HEK293 (cell line): ENCODE data around the gene RPL35A.

Experiments used
- CTCF ChIA-PET: fragments of 350-600 bp; formaldehyde crosslinking; extraction: SDS; loops from one replicate; lab custom pipeline; 2021; ENCODE audit warnings: antibody characterized with exemption; lab: Yijun Ruan, JAX
- POLR2A ChIA-PET: fragments of 300-600 bp; formaldehyde crosslinking; extraction: SDS; loops from one replicate; lab custom pipeline; 2020; ENCODE audit warnings: antibody characterized with exemption, inconsistent platforms; lab: Yijun Ruan, JAX
- H3K27ac ChIP-seq: fragments of 200-500 bp; sonication (Bioruptor generic); 2 replicates; pipeline ENCODE4 v1.5.1; 2014; ENCODE audit warnings: low read depth, low read length, control low read depth, inconsistent platforms; ENCODE audit errors: extremely low read depth
- H3K36me3 ChIP-seq, 2 experiments: fragments of 200-500 bp in 1 of 2; sonication (Bioruptor generic) in 1 of 2; 1 replicate in 1 of 2; 2 replicates in 1 of 2; pipeline ENCODE4 v1.5.1; 2014 to 2017; ENCODE audit warnings: inconsistent platforms in 2 of 2, low read length in 2 of 2; ENCODE audit not compliant: control insufficient read depth in 2 of 2, insufficient read depth in 1 of 2
- H3K4me1 ChIP-seq: fragments of 200-500 bp; sonication (Bioruptor generic); 2 replicates; pipeline ENCODE4 v1.5.1; 2014; ENCODE audit warnings: mild to moderate bottlenecking, low read length, inconsistent platforms; ENCODE audit not compliant: control insufficient read depth, insufficient read depth
- H3K4me3 ChIP-seq: 2 replicates; pipeline ENCODE4 v1.5.1; 2011; ENCODE audit warnings: low read depth, mild to moderate bottlenecking, control low read depth, low read length, moderate library complexity
- H3K9me3 ChIP-seq: fragments of 200-500 bp; sonication (Bioruptor generic); 2 replicates; pipeline ENCODE4 v1.5.1; 2014; ENCODE audit warnings: low read depth, low read length, inconsistent platforms; ENCODE audit not compliant: control insufficient read depth, insufficient read depth
- IKZF3 ChIP-seq: fragments of 450-650 bp; IDR thresholded peaks from 2 replicates; pipeline ENCODE4 v1.5.0; 2018; ENCODE audit warnings: missing biosample characterization, mild to moderate bottlenecking, missing genetic modification characterization, moderate library complexity
- KLF10 ChIP-seq: fragments of 450-650 bp; IDR thresholded peaks from 2 replicates; pipeline ENCODE4 v1.5.1; 2018; ENCODE audit warnings: missing biosample characterization, mild to moderate bottlenecking, missing genetic modification characterization
- MEIS1 ChIP-seq: sonication (generic); formaldehyde crosslinking; IDR thresholded peaks from 2 replicates; pipeline ENCODE4 v1.8.1; 2022; ENCODE audit warnings: missing genetic modification reagents, mild to moderate bottlenecking, borderline replicate concordance
- TRIM28 ChIP-seq: IDR thresholded peaks from 2 replicates; pipeline ENCODE4 v1.6.1; 2011; ENCODE audit warnings: low read length, control low read depth, borderline replicate concordance
- ZNF37A ChIP-seq: fragments of 450-650 bp; IDR thresholded peaks from 2 replicates; pipeline ENCODE4 v1.5.1; 2018; ENCODE audit warnings: missing biosample characterization, missing genetic modification characterization
- ZNF529 ChIP-seq: fragments of 450-650 bp; formaldehyde crosslinking; IDR thresholded peaks from 2 replicates; pipeline ENCODE4 v1.5.1; 2017; ENCODE audit warnings: missing genetic modification characterization, missing biosample characterization; ENCODE audit not compliant: insufficient replicate concordance
- ZNF571 ChIP-seq: fragments of 450-650 bp; formaldehyde crosslinking; IDR thresholded peaks from 2 replicates; pipeline ENCODE4 v1.5.0; 2017; ENCODE audit warnings: missing biosample characterization, missing genetic modification characterization
- ZNF626 ChIP-seq: fragments of 450-650 bp; sonication (Bioruptor Pico); formaldehyde crosslinking; IDR thresholded peaks from 2 replicates; pipeline ENCODE4 v1.5.1; 2018; ENCODE audit warnings: missing biosample characterization, missing genetic modification characterization, inconsistent platforms
- ZNF629 ChIP-seq: fragments of 450-650 bp; formaldehyde crosslinking; IDR thresholded peaks from 2 replicates; pipeline ENCODE4 v1.5.1; 2017; ENCODE audit warnings: missing biosample characterization, missing genetic modification characterization
- TF ChIP-seq, protein P1 (sequence below): fragments of 450-650 bp; formaldehyde crosslinking; IDR thresholded peaks from 2 replicates; pipeline ENCODE4 v1.5.1; 2016; ENCODE audit warnings: missing biosample characterization, missing genetic modification characterization
- TF ChIP-seq, protein P2 (sequence below): fragments of 450-650 bp; formaldehyde crosslinking; IDR thresholded peaks from 2 replicates; pipeline ENCODE4 v1.5.1; 2017; ENCODE audit warnings: missing biosample characterization, missing genetic modification characterization
- TF ChIP-seq, protein P3 (sequence below): fragments of 450-650 bp; formaldehyde crosslinking; IDR thresholded peaks from 2 replicates; pipeline ENCODE4 v1.5.1; 2016; ENCODE audit warnings: missing biosample characterization, missing genetic modification characterization, borderline replicate concordance
- TF ChIP-seq, protein P4 (sequence below): fragments of 450-650 bp; formaldehyde crosslinking; IDR thresholded peaks from 2 replicates; pipeline ENCODE4 v1.5.1; 2017; ENCODE audit warnings: missing biosample characterization, missing genetic modification characterization
- TF ChIP-seq, protein P5 (sequence below): fragments of 450-650 bp; formaldehyde crosslinking; IDR thresholded peaks from 2 replicates; pipeline ENCODE4 v1.5.1; 2017; ENCODE audit warnings: missing biosample characterization, mild to moderate bottlenecking, missing genetic modification characterization, moderate library complexity

Gene RPL35A

DNA sequence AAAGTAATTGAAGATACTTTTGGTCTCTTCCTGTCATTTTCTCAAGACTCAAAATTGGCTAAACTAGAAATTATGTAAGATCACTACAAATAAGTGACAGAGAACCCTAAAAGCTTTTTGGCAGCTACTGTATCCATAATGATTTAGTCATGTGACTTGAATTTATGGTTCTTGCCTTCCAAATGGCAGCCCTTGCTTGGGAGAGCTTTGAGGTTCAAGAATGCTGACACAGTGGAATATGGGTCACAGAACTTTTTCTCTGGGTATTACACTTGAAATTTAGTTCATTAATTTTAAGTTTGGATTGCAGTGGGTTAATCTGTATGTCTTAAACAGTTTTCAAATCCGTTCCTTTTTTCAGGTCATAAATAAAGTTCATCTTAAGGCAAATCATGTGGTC is 24.0 kb downstream of the RPL35A start (continued):
- TF ChIP-seq ZNF571 (tag by site-specific recombination) (no peak), TRIM28 (no peak)
- TF ChIP-seq, protein P1, sequence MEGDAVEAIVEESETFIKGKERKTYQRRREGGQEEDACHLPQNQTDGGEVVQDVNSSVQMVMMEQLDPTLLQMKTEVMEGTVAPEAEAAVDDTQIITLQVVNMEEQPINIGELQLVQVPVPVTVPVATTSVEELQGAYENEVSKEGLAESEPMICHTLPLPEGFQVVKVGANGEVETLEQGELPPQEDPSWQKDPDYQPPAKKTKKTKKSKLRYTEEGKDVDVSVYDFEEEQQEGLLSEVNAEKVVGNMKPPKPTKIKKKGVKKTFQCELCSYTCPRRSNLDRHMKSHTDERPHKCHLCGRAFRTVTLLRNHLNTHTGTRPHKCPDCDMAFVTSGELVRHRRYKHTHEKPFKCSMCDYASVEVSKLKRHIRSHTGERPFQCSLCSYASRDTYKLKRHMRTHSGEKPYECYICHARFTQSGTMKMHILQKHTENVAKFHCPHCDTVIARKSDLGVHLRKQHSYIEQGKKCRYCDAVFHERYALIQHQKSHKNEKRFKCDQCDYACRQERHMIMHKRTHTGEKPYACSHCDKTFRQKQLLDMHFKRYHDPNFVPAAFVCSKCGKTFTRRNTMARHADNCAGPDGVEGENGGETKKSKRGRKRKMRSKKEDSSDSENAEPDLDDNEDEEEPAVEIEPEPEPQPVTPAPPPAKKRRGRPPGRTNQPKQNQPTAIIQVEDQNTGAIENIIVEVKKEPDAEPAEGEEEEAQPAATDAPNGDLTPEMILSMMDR (tag by site-specific recombination) = no peak
- TF ChIP-seq, all 188 proteins: peak for 0

DNA sequence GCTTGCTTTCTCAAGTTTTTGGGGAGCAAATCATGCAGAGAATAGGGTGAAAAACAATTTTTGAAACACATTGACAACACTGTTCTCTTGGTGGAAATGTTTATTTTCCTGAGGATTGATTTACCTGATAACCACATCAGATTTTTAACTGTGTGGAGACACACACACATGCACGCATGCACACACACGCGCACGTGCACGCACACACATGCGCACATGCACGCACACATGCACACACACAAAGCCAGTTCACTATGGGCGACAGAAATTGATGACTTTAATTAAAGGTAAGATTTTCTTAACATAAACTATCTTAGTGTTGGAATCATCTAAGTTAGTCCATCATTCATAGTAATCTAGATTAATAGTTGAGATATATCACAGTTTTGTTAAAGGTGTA is 25.3 kb downstream of the RPL35A start:
- ChIA-PET POLR2A (no interaction called here), CTCF (no interaction called here)
- no peaks in the 10 kb centered on the region for H3K4me1 ChIP-seq
- no peak overlapping the region for H3K27ac ChIP-seq
- TF ChIP-seq, protein P2, sequence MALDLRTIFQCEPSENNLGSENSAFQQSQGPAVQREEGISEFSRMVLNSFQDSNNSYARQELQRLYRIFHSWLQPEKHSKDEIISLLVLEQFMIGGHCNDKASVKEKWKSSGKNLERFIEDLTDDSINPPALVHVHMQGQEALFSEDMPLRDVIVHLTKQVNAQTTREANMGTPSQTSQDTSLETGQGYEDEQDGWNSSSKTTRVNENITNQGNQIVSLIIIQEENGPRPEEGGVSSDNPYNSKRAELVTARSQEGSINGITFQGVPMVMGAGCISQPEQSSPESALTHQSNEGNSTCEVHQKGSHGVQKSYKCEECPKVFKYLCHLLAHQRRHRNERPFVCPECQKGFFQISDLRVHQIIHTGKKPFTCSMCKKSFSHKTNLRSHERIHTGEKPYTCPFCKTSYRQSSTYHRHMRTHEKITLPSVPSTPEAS = peak; percentile 74; the same call in 1 of the 2 replicates
- no peak for TF ChIP-seq ZNF37A (tag by site-specific recombination)
- no peaks in the 10 kb centered on the region for H3K9me3 ChIP-seq
- H3K36me3 ChIP-seq = peaks cover 0 to 19% of the 10 kb centered on the region in 2 experiments; a peak in 1 of 3 replicates
- no peak overlapping the region for H3K4me3 ChIP-seq

DNA sequence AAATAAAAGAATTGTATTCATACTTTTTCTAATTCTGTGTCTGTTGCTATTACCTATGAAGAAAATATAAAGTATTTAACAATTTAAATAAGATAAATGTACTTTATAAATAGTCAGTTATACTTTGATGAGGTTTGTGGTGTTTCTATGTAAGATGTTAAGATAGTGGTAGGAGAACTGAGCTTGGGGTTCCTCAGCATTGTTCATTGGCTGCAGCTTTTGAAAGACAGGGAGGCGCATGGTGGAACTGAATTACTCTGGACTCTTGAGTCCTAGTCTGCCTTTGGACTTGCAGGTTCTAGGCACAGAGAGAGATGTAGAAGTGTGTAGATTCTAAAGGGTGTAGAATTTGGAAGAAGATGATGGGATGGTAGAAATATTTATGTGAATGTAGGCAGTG is 33.1 kb downstream of the RPL35A start:
- TF ChIP-seq MEIS1 = no peak
- TF ChIP-seq, protein P3, sequence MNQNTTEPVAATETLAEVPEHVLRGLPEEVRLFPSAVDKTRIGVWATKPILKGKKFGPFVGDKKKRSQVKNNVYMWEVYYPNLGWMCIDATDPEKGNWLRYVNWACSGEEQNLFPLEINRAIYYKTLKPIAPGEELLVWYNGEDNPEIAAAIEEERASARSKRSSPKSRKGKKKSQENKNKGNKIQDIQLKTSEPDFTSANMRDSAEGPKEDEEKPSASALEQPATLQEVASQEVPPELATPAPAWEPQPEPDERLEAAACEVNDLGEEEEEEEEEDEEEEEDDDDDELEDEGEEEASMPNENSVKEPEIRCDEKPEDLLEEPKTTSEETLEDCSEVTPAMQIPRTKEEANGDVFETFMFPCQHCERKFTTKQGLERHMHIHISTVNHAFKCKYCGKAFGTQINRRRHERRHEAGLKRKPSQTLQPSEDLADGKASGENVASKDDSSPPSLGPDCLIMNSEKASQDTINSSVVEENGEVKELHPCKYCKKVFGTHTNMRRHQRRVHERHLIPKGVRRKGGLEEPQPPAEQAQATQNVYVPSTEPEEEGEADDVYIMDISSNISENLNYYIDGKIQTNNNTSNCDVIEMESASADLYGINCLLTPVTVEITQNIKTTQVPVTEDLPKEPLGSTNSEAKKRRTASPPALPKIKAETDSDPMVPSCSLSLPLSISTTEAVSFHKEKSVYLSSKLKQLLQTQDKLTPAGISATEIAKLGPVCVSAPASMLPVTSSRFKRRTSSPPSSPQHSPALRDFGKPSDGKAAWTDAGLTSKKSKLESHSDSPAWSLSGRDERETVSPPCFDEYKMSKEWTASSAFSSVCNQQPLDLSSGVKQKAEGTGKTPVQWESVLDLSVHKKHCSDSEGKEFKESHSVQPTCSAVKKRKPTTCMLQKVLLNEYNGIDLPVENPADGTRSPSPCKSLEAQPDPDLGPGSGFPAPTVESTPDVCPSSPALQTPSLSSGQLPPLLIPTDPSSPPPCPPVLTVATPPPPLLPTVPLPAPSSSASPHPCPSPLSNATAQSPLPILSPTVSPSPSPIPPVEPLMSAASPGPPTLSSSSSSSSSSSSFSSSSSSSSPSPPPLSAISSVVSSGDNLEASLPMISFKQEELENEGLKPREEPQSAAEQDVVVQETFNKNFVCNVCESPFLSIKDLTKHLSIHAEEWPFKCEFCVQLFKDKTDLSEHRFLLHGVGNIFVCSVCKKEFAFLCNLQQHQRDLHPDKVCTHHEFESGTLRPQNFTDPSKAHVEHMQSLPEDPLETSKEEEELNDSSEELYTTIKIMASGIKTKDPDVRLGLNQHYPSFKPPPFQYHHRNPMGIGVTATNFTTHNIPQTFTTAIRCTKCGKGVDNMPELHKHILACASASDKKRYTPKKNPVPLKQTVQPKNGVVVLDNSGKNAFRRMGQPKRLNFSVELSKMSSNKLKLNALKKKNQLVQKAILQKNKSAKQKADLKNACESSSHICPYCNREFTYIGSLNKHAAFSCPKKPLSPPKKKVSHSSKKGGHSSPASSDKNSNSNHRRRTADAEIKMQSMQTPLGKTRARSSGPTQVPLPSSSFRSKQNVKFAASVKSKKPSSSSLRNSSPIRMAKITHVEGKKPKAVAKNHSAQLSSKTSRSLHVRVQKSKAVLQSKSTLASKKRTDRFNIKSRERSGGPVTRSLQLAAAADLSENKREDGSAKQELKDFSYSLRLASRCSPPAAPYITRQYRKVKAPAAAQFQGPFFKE (tag by site-specific recombination) = no peak
- no peak for TF ChIP-seq ZNF626 (tag by site-specific recombination)
- TF ChIP-seq, protein P4, sequence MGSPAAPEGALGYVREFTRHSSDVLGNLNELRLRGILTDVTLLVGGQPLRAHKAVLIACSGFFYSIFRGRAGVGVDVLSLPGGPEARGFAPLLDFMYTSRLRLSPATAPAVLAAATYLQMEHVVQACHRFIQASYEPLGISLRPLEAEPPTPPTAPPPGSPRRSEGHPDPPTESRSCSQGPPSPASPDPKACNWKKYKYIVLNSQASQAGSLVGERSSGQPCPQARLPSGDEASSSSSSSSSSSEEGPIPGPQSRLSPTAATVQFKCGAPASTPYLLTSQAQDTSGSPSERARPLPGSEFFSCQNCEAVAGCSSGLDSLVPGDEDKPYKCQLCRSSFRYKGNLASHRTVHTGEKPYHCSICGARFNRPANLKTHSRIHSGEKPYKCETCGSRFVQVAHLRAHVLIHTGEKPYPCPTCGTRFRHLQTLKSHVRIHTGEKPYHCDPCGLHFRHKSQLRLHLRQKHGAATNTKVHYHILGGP (tag by site-specific recombination) = no peak
- TF ChIP-seq IKZF3 (tag by site-specific recombination) = no peak
- TF ChIP-seq ZNF529 = no peak
- no peak for TF ChIP-seq ZNF629 (tag by site-specific recombination)
- no peak for TF ChIP-seq KLF10 (tag by site-specific recombination)
- TF ChIP-seq, protein P5, sequence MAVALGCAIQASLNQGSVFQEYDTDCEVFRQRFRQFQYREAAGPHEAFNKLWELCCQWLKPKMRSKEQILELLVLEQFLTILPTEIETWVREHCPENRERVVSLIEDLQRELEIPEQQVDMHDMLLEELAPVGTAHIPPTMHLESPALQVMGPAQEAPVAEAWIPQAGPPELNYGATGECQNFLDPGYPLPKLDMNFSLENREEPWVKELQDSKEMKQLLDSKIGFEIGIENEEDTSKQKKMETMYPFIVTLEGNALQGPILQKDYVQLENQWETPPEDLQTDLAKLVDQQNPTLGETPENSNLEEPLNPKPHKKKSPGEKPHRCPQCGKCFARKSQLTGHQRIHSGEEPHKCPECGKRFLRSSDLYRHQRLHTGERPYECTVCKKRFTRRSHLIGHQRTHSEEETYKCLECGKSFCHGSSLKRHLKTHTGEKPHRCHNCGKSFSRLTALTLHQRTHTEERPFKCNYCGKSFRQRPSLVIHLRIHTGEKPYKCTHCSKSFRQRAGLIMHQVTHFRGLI (tag by site-specific recombination) = no peak
- H3K4me1 ChIP-seq = no peaks in the 10 kb centered on the region
- ChIA-PET CTCF (no interaction called here), POLR2A (no interaction called here)
- H3K9me3 ChIP-seq = no peaks in the 10 kb centered on the region
- peaks cover 0 to 12% of the 10 kb centered on the region in 2 experiments; a peak in 2 of 3 replicates for H3K36me3 ChIP-seq
- H3K27ac ChIP-seq = no peak overlapping the region
- H3K4me3 ChIP-seq = no peak overlapping the region
